Measurements from ENCODE around the gene UCK1.

The UCK1 gene

GRCh38 chr9:131523451-131524435, 7.3 kb downstream of the UCK1 start:
- no peak for TF ChIP-seq CTCF (IDR thresholded peaks at IDR 0.05)

- TF ChIP-seq CTCF (IDR thresholded peaks at IDR 0.05) = no peak
These were observed 8.0 kb downstream of the UCK1 start for GRCh38 chr9:131523086-131523388.

GRCh38 chr9:131522257-131523085, 8.6 kb downstream of the UCK1 start:
- no peak for TF ChIP-seq CTCF (IDR thresholded peaks at IDR 0.05)

GRCh38 chr9:131521822-131522221, 9.2 kb downstream of the UCK1 start:
- TF ChIP-seq CTCF (IDR thresholded peaks at IDR 0.05) = no peak

- TF ChIP-seq CTCF (IDR thresholded peaks at IDR 0.05) = no peak
These were observed 9.9 kb downstream of the UCK1 start for GRCh38 chr9:131521203-131521602.

GRCh38 chr9:131520503-131520902, 10.6 kb downstream of the UCK1 start:
- TF ChIP-seq CTCF (IDR thresholded peaks at IDR 0.05) = no peak

DNA sequence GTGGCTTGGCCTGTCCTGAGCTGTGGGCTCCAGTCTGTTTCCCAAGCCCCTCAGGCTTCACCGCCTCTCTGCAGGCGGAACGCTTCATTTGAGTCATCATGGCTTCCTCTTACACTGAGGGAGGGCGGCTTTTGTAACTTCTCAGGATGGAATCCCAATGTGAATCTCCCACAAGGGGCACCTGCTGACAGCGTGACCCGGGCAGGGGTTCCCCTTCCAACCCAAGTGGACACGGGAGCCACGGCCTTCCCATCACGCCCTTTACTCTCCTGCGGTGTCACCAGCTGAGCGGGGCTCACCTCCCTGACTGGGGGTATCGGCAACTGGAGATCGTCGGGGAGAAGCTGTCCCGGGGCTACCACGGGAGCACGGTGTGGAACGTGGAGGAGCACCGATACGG, 12.5 kb downstream of the UCK1 start:
- TF ChIP-seq CTCF (IDR thresholded peaks at IDR 0.05) = no peak

Data from LNCAP (cell line).